HAP-1 (cell line): ENCODE results near the gene VTI1A.
"Not testable (repeated sequence)": the region's sequence is repeated elsewhere in the genome, so short reads cannot be mapped to it uniquely, and the experiment has no call there.

Experiments
- DNase-seq, 2 experiments: peaks; one replicate each; pipeline ENCODE4 v3.0.0-alpha.2; 2016 to 2020; ENCODE audit warnings: low spot score in 2 of 2
- H3K27me3 ChIP-seq: fragments of 250-450 bp; sonication (Bioruptor Pico); 2 replicates; pipeline ENCODE4 v1.5.1; 2020; ENCODE audit warnings: low read depth, mild to moderate bottlenecking, moderate library complexity
- H3K36me3 ChIP-seq: fragments of 250-450 bp; sonication (Bioruptor Pico); replicated peaks from 2 replicates; pipeline ENCODE4 v1.5.1; 2020; ENCODE audit warnings: mild to moderate bottlenecking
- H3K4me1 ChIP-seq: fragments of 250-450 bp; sonication (Bioruptor Pico); 2 replicates; pipeline ENCODE4 v1.5.1; 2020; ENCODE audit warnings: mild to moderate bottlenecking
- H3K4me3 ChIP-seq: fragments of 250-450 bp; sonication (Bioruptor Pico); 2 replicates; pipeline ENCODE4 v1.5.1; 2020; ENCODE audit warnings: mild to moderate bottlenecking, moderate library complexity
- H3K9me3 ChIP-seq: fragments of 250-450 bp; sonication (Bioruptor Pico); 2 replicates; pipeline ENCODE4 v1.5.1; 2020; ENCODE audit warnings: mild to moderate bottlenecking, moderate library complexity
- in situ Hi-C: fragments of 300-500 bp; cut with MboI; formaldehyde crosslinking; loops from 3 replicates; pipeline ENCODE4 v1.14.3; 2020; ENCODE audit warnings: low sequenced_read_pairs, inconsistent platforms, mixed read lengths

Gene VTI1A

DNA sequence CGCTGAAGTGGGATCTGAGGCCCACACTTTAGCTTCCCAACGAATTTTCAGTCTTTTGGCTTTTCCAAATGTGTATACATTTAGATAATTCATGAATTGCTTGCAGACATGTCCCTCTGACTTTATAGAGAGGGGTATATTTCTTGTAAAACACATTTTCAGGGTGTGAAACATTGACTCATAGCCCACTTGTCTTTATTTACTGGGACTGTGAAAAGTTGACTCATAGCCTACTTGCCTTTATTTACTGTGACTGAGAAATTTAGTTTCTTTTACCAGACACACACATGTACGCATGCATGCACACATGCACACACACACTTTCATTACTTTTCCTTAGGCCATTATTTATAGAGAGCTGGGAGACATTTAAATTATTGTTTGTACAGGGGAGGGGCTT, 79.1 kb downstream of the VTI1A start:
- DNase-seq, result no peak
- Histone ChIP-seq H3K4me3 (no peak overlapping the region), H3K4me1 (peaks cover 6% of the 10 kb centered on the region), H3K27me3 (no peaks in the 10 kb centered on the region), H3K9me3 (no peaks in the 10 kb centered on the region), H3K36me3 (no peaks in the 10 kb centered on the region)
- in situ Hi-C loops, result no loop called here

DNA sequence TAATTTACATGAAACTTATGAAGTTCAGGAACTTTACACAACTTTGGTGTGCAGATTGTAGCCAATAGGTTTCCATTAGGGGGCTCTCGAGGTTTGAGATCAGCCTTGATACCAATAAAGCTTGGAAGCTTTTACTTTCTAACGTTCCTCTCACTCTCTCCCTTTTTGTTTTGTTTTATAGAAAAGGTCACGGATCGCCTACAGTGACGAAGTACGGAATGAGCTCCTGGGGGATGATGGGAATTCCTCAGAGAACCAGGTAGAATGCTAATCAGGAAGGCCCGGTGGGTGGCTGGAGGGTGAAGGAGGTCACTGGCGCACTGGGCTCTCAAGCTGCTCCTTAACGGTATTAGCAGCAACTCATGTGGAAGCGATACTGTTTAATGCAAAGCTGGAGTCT, 79.9 kb downstream of the VTI1A start:
- Histone ChIP-seq H3K27me3 (no peaks in the 10 kb centered on the region), H3K36me3 (no peaks in the 10 kb centered on the region), H3K4me1 (peaks cover 6% of the 10 kb centered on the region), H3K4me3 (no peak overlapping the region), H3K9me3 (no peaks in the 10 kb centered on the region)
- in situ Hi-C loops, result no loop called here
- no peak for DNase-seq

DNA sequence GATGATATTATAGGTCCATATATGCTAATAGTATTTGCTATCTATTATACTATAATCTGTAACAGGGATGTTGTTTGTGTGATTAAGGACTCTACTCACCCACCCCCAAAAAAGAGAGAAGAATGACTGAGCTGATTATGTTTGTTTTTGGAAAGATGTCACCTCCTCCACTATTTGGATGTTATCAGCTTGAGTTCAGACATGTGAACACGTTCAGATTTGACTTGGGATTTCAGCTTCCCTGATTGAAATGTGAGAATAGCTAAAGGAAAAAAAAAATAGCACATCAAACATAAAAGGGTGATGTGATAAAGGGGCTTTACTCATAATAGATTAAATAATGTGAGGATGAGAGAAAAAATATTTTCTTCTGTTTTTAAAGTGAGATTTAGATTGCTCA, 81.2 kb downstream of the VTI1A start:
- in situ Hi-C loops, result no loop called here
- Histone ChIP-seq H3K27me3 (no peaks in the 10 kb centered on the region), H3K9me3 (no peaks in the 10 kb centered on the region), H3K4me3 (no peak overlapping the region), H3K4me1 (peaks cover 6% of the 10 kb centered on the region), H3K36me3 (no peaks in the 10 kb centered on the region)
- DNase-seq, result no peak

DNA sequence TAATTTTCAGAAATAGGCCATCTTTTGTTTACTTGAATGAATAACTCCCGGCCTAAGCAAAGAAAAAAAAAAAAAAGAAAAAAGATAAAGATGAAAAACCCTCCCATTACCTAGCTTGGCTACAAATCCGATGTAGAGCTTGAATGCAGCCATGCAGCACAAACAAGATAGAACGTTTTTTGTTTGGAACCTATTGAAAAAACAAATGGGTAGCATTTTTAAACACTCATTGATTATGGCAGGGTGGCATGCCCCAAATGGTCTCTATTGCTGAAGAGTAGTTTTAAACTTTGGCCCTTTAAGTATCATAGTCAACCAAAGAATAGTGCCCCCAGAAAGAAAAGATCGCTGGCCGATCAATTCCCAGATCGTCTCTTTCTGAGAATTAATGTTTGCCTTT, 84.4 kb downstream of the VTI1A start:
- H3K4me1 ChIP-seq, result peaks cover 6% of the 10 kb centered on the region
- H3K36me3 ChIP-seq, result no peaks in the 10 kb centered on the region
- in situ Hi-C loops, result no loop called here
- H3K4me3 ChIP-seq, result no peak overlapping the region
- no peak for DNase-seq
- H3K9me3 ChIP-seq, result no peaks in the 10 kb centered on the region
- H3K27me3 ChIP-seq, result no peaks in the 10 kb centered on the region

GRCh38 chr10:112532189-112532588, 85.2 kb downstream of the VTI1A start:
- H3K4me3 ChIP-seq, result no peak overlapping the region
- in situ Hi-C loops, result no loop called here
- no peak for DNase-seq

GRCh38 chr10:112532956-112533355, 85.9 kb downstream of the VTI1A start:
- H3K4me3 ChIP-seq, result no peak overlapping the region
- H3K4me1 ChIP-seq, result no peaks in the 10 kb centered on the region
- no peaks in the 10 kb centered on the region for H3K27me3 ChIP-seq
- in situ Hi-C loops, result no loop called here
- H3K9me3 ChIP-seq, result no peaks in the 10 kb centered on the region
- H3K36me3 ChIP-seq, result no peaks in the 10 kb centered on the region
- DNase-seq, result no peak

More at GRCh38 chr10:112532189-112532588, 85.2 kb downstream of the VTI1A start:
- no peaks in the 10 kb centered on the region for H3K36me3 ChIP-seq
- H3K9me3 ChIP-seq, result no peaks in the 10 kb centered on the region
- no peaks in the 10 kb centered on the region for H3K27me3 ChIP-seq
- H3K4me1 ChIP-seq, result peaks cover 2% of the 10 kb centered on the region; the same call in 1 of the 2 replicates

DNA sequence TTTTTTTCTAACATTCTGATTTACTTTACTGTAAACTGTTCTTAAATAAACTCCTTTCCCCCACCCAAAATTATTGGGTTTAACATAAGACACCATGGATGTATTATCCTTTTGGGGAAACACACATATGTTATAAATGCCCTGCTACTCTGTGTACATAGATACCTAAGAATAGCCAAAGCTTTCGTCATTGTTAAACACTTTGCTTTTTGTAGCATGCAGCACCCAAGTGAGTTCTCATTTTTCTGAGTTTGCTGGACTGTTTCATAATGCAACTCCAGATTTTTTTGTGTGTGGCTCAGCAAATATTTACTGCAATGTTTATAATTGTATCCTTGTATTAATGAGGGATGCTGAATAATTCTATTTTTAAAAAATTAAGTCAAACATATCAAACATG, 86.9 kb downstream of the VTI1A start:
- Histone ChIP-seq H3K4me3 (no peak overlapping the region), H3K9me3 (no peaks in the 10 kb centered on the region), H3K36me3 (no peaks in the 10 kb centered on the region), H3K4me1 (peaks cover under 1% of the 10 kb centered on the region; the same call in 1 of the 2 replicates), H3K27me3 (no peaks in the 10 kb centered on the region)
- DNase-seq, result no peak
- in situ Hi-C loops, result no loop called here

DNA sequence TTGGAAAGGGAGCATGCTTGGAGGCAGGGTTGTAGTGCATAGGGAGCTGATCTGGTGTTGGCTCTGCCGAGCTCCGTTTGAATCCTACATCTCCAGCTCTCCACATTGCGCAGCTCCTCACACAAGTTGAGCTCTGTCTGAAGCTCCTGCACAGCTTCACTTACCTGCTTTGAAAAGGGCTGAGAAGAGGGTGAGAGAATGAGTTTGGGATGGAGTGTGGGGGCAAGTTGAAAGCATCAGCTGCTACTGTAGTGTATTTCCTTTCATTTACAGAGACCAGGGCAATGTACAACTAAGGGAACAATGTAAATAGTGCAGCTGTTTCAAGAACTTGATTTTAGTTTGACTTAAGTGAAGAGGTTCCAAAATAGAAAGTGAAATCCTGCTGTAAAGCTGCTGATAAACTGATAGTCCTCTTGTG, 88.5 kb downstream of the VTI1A start:
- in situ Hi-C loops, result no loop called here
- Histone ChIP-seq H3K9me3 (no peaks in the 10 kb centered on the region; the same call in 1 of the 2 replicates), H3K4me1 (peaks cover 10% of the 10 kb centered on the region), H3K36me3 (no peaks in the 10 kb centered on the region), H3K4me3 (no peak overlapping the region), H3K27me3 (no peaks in the 10 kb centered on the region)
- DNase-seq, result no peak

GRCh38 chr10:112536663-112537062, 89.6 kb downstream of the VTI1A start:
- no peaks in the 10 kb centered on the region for H3K27me3 ChIP-seq
- H3K4me3 ChIP-seq, result no peak overlapping the region
- no peak for DNase-seq
- H3K9me3 ChIP-seq, result no peaks in the 10 kb centered on the region; the same call in 1 of the 2 replicates
- peaks cover 10% of the 10 kb centered on the region for H3K4me1 ChIP-seq
- no peaks in the 10 kb centered on the region for H3K36me3 ChIP-seq
- in situ Hi-C loops, result no loop called here

DNA sequence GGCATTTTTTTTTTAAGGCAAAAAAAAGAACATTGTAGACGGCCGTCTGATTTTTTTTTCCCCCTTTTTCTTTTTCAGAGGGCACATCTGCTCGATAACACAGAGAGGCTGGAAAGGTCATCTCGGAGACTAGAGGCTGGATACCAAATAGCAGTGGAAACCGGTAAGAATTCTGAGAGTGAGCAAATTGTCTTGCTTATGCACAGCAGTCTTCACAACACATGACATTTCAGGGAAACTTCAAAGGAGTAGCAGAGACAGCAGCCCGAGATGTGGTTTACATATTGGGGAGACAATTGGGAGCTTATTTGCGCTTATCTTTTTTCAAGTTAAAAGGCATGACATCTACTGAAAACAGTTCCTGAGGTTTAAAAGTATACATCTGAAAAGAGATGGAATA, 91.2 kb downstream of the VTI1A start:
- Histone ChIP-seq H3K36me3 (no peaks in the 10 kb centered on the region), H3K4me1 (peaks cover 10% of the 10 kb centered on the region), H3K4me3 (no peak overlapping the region), H3K27me3 (no peaks in the 10 kb centered on the region), H3K9me3 (no peaks in the 10 kb centered on the region; the same call in 1 of the 2 replicates)
- in situ Hi-C loops, result no loop called here
- no peak for DNase-seq

DNA sequence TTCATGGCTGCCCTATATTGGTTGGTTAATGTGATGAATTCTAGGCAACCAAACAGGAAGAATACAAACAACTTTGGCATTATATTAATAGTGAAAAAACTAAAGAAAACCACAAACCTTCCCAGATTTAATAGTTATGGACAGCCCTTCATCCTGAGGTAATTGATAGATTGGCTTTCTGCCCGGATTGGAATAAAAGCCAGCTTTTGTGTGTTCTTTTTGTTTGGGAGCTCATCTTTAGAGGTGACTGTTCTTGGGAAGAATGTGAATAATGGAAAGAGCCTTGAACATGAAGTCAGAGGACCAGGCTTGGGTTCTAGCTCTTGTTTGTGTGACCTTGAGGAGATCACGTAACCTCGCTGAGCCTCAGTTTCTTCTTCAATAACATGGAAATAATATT, 92.3 kb downstream of the VTI1A start:
- H3K4me1 ChIP-seq, result peaks cover 10% of the 10 kb centered on the region
- no peaks in the 10 kb centered on the region for H3K27me3 ChIP-seq
- H3K4me3 ChIP-seq, result no peak overlapping the region
- DNase-seq, result peak; percentile 41 to 66
- in situ Hi-C loops, result no loop called here
- H3K36me3 ChIP-seq, result no peaks in the 10 kb centered on the region
- H3K9me3 ChIP-seq, result no peaks in the 10 kb centered on the region; the same call in 1 of the 2 replicates

DNA sequence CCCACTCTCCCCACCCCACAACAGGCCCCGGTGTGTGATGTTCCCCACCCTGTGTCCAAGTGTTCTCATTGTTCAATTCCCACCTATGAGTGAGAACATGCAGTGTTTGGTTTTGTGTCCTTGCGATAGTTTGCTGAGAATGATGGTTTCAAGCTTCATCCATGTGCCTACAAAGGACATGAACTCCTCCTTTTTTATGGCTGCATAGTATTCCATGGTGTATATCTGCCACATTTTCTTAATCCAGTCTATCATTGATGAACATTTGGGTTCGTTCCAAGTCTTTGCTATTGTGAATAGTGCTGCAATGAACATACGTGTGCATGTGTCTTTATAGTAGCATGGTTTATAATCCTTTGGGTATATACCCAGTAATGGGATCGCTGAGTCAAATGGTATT, 95.8 kb downstream of the VTI1A start:
- H3K4me1 ChIP-seq, H3K9me3 ChIP-seq, DNase-seq, in situ Hi-C loops, H3K27me3 ChIP-seq, H3K36me3 ChIP-seq, H3K4me3 ChIP-seq: not testable (repeated sequence)

DNA sequence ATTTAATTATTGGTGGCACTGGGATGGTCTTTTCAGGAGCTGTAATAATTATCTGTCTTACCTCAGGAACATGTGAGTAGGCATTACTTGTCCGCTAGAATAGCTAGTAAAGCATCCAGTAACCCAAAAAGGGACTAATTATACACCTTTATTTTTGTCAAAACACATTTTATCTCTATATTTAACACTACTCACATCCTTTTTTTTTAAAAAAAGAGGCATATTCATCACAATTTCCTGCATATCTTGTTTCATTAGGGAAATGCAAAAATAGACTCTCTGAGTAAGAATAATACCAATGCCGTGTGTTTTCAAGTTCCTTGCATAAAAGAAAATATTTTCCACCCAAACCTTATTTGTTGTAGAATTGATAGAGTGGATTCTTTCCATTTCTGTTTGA, 99.5 kb downstream of the VTI1A start:
- Histone ChIP-seq H3K4me3 (no peak overlapping the region), H3K27me3 (no peaks in the 10 kb centered on the region), H3K9me3 (no peaks in the 10 kb centered on the region), H3K4me1 (no peaks in the 10 kb centered on the region), H3K36me3 (no peaks in the 10 kb centered on the region)
- in situ Hi-C loops, result no loop called here
- no peak for DNase-seq

- H3K9me3 ChIP-seq, result no peaks in the 10 kb centered on the region
- in situ Hi-C loops, result no loop called here
- H3K4me3 ChIP-seq, result no peak overlapping the region
- no peak for DNase-seq
- no peaks in the 10 kb centered on the region for H3K27me3 ChIP-seq
- H3K4me1 ChIP-seq, result no peaks in the 10 kb centered on the region
- no peaks in the 10 kb centered on the region for H3K36me3 ChIP-seq
These were observed 101.7 kb downstream of the VTI1A start for GRCh38 chr10:112548535-112549276.
